ENCODE measurements around the gene USP13.
A peak's percentile ranks its signal among the peaks of the same experiment; 100 is the strongest.

- TF ChIP-seq CTCF (IDR thresholded peaks at IDR 0.05) = peak; percentile 38
- TF ChIP-seq EZH2 (IDR thresholded peaks at IDR 0.05; ENCODE audit: borderline replicate concordance, insufficient read depth, low read depth, low read length, poor library complexity, severe bottlenecking) = no peak
Observed at GRCh38 chr3:179811321-179812095, 158.7 kb downstream of the USP13 start.
